GM19372 (cell line): Measurements from ENCODE around the gene PLK5.
A peak's percentile ranks its signal among the peaks of the same experiment; 100 is the strongest.

Experiments used
- ATAC-seq: cut with Tn5 transposase; IDR thresholded peaks from one replicate; pipeline ENCODE4 v1.9.1; 2021; ENCODE audit warnings: mild to moderate bottlenecking, low read depth, moderate library complexity; ENCODE audit not compliant: unreplicated experiment

PLK5 gene

GRCh38 chr19:1551068-1552040 is 27.5 kb downstream of the PLK5 start:
- no peak for ATAC-seq

GRCh38 chr19:1553415-1553814 is 29.5 kb downstream of the PLK5 start:
- ATAC-seq = no peak

GRCh38 chr19:1554968-1555367 is 31.1 kb downstream of the PLK5 start:
- no peak for ATAC-seq

DNA sequence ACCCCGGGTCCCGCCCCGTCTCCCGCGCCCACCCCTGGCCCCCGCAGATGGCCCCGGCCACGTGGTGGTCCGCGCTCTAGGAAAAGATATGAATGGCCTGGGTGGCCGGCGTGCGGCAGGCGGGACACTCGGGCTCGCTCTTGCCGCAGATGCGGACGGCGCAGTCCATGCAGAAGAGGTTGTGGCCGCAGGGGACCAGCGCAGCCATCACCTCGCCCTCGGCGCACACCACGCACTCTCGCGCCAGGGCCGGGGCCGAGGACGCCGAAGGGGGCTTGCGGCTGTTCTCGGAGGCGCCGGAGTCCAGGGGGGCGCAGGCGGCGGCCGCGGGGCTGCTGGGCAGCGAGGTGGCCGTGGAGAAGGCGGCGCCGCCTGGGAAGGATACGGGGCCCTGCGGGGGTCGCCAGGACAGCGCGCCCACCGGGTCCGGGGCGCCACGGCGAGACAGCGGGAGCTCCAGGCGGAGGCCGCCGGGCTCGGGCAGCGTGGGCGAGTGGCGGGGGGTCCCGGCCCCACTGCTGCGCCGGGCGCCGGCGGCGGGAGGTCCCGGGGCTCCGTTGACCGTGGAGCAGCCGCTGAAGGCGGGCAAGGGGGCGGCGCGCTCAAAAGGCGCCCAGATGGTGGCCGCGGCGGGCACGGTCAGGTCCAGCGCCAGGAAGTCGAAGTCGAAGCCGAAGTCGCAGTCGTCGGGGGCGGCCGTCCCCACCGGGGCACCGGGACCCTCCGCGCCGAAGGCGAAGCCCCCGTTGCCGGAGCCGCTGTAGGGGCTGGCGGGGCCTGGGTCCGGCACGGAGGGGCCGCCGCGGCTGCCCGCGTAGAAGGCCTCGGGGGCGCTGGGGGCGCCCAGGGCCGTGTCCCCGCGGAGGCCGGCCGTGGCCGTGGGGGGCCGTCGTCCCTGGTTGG is 31.9 kb downstream of the PLK5 start:
- ATAC-seq = no peak

GRCh38 chr19:1556390-1557070 is 32.7 kb downstream of the PLK5 start:
- no peak for ATAC-seq

- no peak for ATAC-seq
These were observed 34.7 kb downstream of the PLK5 start for GRCh38 chr19:1558552-1558951.

DNA sequence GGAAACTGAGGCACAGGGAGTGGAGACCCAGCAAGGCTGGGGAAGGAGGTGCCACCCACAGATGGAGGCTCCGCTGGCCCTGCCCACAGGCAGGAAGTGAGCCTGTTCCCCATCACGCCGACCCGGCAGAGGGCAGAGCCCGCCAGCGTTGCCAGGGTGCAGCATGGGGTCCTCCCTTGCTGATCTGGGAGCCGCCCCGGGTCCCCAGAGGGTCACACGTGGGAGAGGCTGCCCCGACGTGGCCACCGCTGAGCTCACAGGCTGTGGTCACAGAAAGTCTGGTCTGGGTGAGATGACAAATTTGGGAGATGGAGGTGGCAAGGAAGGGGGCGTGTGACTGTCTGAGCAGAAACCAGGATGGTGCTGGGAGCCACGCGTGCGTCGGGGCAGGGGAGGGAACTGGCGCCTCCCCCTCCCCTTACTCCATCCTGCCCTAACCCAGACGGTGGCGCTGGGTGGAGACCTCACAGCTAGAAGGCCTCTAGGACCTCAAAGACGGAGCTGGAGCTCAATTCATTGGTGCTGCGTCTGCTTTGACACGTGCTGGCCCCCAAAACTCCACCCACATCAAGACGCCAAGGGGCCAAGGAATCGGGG is 36.5 kb downstream of the PLK5 start:
- no peak for ATAC-seq

DNA sequence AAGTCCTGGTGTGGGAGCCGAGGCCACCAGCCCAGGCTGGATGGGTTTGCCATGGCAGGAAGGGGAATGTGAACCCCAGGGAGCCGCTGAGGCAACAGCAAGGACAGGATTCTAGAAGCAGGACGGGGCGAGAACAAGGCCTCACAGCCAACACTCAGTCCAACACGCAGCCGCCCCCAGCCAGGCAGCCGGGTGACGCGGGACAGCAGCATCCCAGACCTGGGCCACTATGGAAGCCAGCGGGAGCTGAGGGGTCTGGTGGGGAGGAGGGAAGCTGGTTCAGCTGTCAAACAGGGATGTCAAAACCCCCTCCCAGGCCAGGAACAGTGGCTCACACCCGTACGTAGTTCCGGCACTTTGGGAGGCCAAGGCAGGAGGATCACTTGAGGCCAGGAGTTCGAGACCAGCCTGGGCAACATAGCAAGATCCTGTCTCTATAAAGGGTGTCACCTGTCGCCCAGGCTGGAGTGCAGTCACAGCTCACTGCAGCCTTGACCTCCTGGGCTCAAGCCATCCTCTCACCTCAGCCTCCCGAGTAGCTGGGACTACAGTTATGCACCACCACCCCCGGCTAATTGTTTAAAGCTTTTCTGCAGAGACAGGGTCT is 37.5 kb downstream of the PLK5 start:
- no peak for ATAC-seq

DNA sequence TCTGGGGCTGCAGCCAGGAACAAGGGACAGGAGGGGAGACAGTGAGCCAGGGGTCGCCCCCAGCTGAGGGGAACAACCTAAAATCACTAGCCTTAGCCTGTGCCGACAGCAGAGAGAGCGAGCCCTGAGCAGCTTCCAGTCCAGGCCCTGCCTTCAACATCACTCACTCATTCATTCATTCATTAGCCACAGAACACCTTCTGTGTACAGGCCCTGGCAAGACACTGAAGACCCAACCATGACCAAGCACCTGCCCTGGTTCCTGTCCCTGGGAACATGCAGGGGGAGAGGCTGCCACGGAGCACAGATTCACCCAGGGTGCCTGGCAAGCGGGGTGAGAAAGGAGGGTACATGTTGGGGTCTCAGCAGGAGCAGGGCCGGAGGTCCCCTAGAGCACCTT is 39.4 kb downstream of the PLK5 start:
- no peak for ATAC-seq

- ATAC-seq = no peak
These were observed 42.7 kb downstream of the PLK5 start for GRCh38 chr19:1566392-1567115.

DNA sequence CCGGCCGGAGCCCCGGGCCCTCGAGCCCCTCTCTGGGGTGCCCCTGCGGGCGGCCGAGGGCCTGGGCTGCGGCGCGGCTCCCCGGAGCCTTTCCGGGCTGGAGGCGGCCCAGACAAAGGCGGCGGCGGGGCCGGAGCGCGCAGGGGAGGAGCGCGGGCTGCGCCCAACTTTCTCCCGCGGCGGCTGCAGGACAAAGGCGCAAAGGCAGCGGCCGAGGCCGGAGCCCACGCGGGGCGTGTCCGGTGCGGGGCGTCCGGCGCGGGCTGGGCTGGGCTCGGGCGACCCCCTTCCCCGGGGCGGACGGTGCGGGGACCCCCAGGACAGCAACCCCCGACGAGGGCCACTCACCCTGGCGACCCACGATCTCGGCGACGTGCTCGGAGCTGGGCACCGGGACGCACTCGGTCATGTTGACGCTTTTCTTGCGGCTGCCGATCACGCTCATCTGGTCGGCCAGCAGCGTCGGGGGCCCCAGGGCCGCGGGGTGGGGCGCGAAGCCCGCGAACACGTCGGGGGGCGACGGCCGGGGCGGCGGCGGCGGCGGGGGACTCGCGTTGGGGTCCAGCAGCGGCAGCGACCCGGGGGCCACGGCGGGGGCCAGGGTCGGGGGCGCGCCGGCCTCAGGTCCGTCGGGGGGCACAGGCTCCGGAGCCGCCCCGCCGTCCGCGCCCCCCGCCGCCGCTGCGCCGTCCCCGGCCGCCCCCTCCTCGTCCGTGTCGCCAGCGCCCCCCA is 43.4 kb downstream of the PLK5 start:
- no peak for ATAC-seq

DNA sequence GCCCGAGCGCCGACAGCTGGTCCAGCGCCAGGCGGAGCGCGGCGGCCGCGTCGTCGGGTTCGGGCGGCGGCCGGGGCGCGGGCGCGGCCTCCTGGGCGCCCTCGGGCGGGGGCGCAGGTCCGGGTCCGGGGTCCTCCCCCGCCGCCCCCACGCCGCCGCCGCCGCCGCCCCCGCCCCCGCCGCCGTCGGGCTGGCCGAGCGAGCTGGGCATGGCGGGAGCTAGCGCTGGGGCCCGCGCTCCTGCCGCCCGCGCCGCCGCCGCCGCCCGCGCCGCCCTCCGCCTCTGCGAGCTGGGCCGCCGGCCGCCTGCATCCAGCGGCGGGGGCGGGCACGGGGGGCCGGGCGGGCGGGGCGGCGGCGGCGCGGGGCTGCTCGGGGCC is 44.0 kb downstream of the PLK5 start:
- peak; percentile 20 for ATAC-seq

GRCh38 chr19:1568320-1569019 is 44.6 kb downstream of the PLK5 start, which contains the start of gene MEX3D:
Gene MEX3D, minus strand, starts transcription at chr19:1568325. Its CDS starts 267 bp downstream, at chr19:1568058.
- ATAC-seq = peak; percentile 69

DNA sequence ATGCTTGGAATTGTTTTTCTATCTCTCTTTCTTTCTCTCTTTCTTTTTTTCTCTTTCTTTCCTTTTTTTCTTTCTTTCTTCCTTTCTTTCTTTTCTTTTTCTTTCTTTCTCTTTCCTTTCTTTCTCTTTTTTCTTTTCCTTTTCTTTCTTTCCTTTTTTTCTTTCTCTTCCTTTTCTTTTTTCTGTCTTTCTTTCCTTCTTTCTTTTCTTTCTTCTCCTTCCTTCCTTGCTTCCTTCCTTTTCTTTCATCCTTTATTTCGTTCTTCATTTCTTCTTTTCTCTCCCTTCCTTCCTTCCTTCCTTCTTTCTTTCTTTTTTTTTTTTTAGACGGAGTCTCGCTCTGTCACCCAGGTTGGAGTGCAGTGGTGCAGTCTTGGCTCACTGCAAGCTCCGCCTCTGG is 46.1 kb downstream of the PLK5 start:
- ATAC-seq = no peak

DNA sequence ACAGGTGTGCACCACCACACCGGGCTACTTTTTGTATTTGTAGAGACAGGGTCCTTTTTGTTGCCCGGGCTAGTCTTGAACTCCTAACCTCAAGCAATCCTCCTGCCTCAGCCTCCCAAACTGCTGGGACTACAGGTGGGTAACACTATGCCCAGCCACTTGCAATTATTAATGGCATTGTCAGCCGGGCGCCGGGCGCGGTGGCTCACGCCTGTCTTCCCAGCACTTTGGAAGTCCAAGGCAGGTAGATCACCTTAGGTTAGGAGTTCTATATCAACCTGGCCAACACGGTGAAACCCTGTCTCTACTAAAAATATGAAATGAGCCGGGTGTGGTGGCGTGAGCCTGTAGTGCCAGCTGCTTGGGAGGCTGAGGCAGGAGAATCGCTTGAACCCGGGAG is 47.0 kb downstream of the PLK5 start:
- no peak for ATAC-seq

DNA sequence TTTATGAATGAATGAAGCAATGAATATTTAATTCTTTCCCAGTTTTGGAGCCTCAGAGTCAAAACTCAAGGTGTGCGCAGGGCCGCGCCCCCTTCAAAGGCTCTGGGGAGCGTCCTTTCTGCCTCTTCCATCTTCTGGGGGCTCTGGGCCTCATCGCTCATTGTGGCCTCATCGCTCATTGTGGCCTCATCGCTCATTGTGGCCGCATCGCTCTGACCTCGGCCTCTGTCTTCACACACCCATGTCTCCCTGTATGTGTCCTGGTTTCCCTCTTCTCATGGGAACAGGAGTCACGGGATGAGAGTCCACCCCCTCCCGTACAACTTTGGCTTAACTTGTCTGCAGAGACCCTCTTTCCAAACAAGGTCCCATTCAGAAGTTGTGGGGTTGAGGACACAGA is 47.5 kb downstream of the PLK5 start:
- no peak for ATAC-seq

DNA sequence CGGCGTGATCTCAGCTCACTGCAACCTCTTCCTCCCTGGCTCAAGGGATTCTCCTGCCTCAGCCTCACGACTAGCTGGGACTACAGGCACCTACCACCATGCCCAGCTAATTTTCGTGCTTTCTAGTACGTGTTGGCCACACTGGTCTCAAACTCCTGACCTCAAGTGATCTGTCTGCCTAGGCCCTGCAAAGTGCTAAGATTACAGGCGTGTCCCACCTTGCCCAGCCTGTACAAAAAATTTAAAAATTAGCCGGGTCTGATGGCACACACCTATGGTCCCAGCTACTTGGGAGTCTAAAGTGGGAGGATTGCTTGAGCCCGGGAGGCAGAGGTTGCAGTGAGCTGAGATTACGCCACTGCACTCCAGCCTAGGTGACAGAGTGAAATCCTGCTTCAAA is 48.9 kb downstream of the PLK5 start:
- ATAC-seq = no peak
